GM23338 (cell line): ENCODE results near the gene GNAO1. TPM values are rescaled to one million over a fixed set of nuclear protein-coding genes. Genes with fewer than 3 reads are reported as not detected.

Experiments
- ATAC-seq: fragments of 200-7000 bp; cut with Tn5 transposase; 3 replicates; pipeline ENCODE4 v1.9.1; 2020
- DNase-seq: peaks from one replicate; pipeline ENCODE4 v3.0.0-alpha.2; 2015; ENCODE audit warnings: low spot score
- H2AFZ ChIP-seq: fragments of 200-600 bp; sonication (generic); 2 replicates; pipeline ENCODE4 v1.8.0; 2016; ENCODE audit warnings: antibody characterized with exemption, mild to moderate bottlenecking, moderate library complexity
- H3F3A ChIP-seq: fragments of 200-600 bp; sonication (generic); replicated peaks from 2 replicates; pipeline ENCODE4 v1.8.0; 2017; ENCODE audit warnings: antibody characterized with exemption, mixed run types, low read depth
- H3K27ac ChIP-seq: fragments of 200-600 bp; sonication (generic); 2 replicates; pipeline ENCODE4 v1.6.1; 2016; ENCODE audit warnings: low read depth
- H3K27me3 ChIP-seq: fragments of 200-600 bp; sonication (generic); 2 replicates; pipeline ENCODE4 v1.8.0; 2016; ENCODE audit warnings: mild to moderate bottlenecking, mixed run types, moderate library complexity; ENCODE audit not compliant: insufficient read depth
- H3K36me3 ChIP-seq: fragments of 200-600 bp; sonication (generic); 2 replicates; pipeline ENCODE4 v1.8.0; 2016; ENCODE audit warnings: mild to moderate bottlenecking; ENCODE audit not compliant: insufficient read depth
- H3K4me1 ChIP-seq: fragments of 200-600 bp; sonication (generic); 2 replicates; pipeline ENCODE4 v1.8.0; 2016; ENCODE audit warnings: mild to moderate bottlenecking, moderate library complexity; ENCODE audit not compliant: insufficient read depth
- H3K4me2 ChIP-seq: fragments of 200-600 bp; sonication (generic); 2 replicates; pipeline ENCODE4 v1.7.1; 2017; ENCODE audit warnings: mixed run types
- H3K4me3 ChIP-seq: fragments of 200-600 bp; sonication (generic); 2 replicates; pipeline ENCODE4 v1.6.1; 2016; ENCODE audit warnings: mixed run types
- H3K79me2 ChIP-seq: fragments of 200-600 bp; sonication (generic); replicated peaks from 2 replicates; pipeline ENCODE4 v1.8.0; 2017; ENCODE audit warnings: mild to moderate bottlenecking; ENCODE audit not compliant: insufficient read depth
- H3K9me2 ChIP-seq: fragments of 200-600 bp; sonication (generic); 2 replicates; pipeline ENCODE4 v1.8.0; 2017; ENCODE audit not compliant: insufficient read depth
- H4K20me1 ChIP-seq: fragments of 200-600 bp; sonication (generic); replicated peaks from 2 replicates; pipeline ENCODE4 v1.8.0; 2017; ENCODE audit warnings: mild to moderate bottlenecking; ENCODE audit not compliant: insufficient read depth
- H3K27ac Mint-ChIP-seq: 2 replicates; pipeline ENCODE4 v1.8.0; 2020; ENCODE audit warnings: inconsistent platforms, mild to moderate bottlenecking, moderate library complexity, mixed read lengths
- H3K27me3 Mint-ChIP-seq: 3 replicates; pipeline ENCODE4 v1.8.0; 2022; ENCODE audit warnings: low read depth, mild to moderate bottlenecking, moderate library complexity, mixed read lengths, inconsistent platforms; ENCODE audit not compliant: insufficient read depth, poor library complexity
- H3K36me3 Mint-ChIP-seq: 3 replicates; pipeline ENCODE4 v1.8.0; 2021; ENCODE audit warnings: low read depth, mild to moderate bottlenecking, inconsistent platforms, moderate library complexity, mixed read lengths
- H3K4me1 Mint-ChIP-seq: 3 replicates; pipeline ENCODE4 v1.8.0; 2020; ENCODE audit warnings: mild to moderate bottlenecking, inconsistent platforms, mixed read lengths
- H3K4me3 Mint-ChIP-seq: 3 replicates; pipeline ENCODE4 v1.8.0; 2021; ENCODE audit warnings: moderate library complexity, mild to moderate bottlenecking, inconsistent platforms, mixed read lengths
- H3K9me3 Mint-ChIP-seq: 3 replicates; pipeline ENCODE4 v1.8.0; 2020; ENCODE audit warnings: moderate library complexity, mild to moderate bottlenecking, inconsistent platforms, mixed read lengths
- CREB1 ChIP-seq: fragments of 250-450 bp; sonication (Bioruptor Pico); IDR thresholded peaks from 2 replicates; pipeline ENCODE4 v1.5.0; 2020; ENCODE audit warnings: low read depth, mild to moderate bottlenecking, moderate library complexity
- EZH2 ChIP-seq: fragments of 200-600 bp; sonication (generic); IDR thresholded peaks from one replicate; pipeline ENCODE4 v1.8.0; 2017; ENCODE audit warnings: antibody characterized with exemption, mild to moderate bottlenecking, low read depth; ENCODE audit not compliant: unreplicated experiment
- EZH2phosphoT487 ChIP-seq: fragments of 200-600 bp; sonication (generic); IDR thresholded peaks from one replicate; pipeline ENCODE4 v1.8.1; 2018; ENCODE audit warnings: antibody characterized with exemption; ENCODE audit not compliant: unreplicated experiment
- JUNB ChIP-seq: IDR thresholded peaks from one replicate; pipeline ENCODE4 v1.6.1; 2016; ENCODE audit warnings: antibody characterized with exemption; ENCODE audit not compliant: unreplicated experiment
- STAT1 ChIP-seq: IDR thresholded peaks from one replicate; pipeline ENCODE4 v1.6.1; 2016; ENCODE audit warnings: antibody characterized with exemption; ENCODE audit not compliant: unreplicated experiment
- polyA plus RNA-seq: library from polyadenylated mRNA; unstranded; fragments of >200 nt; fragmentation: Nextera tagmentation; extraction: Ambion mirVana; gene quantifications from 2 replicates; pipeline ENCODE4 v1.2.1, GENCODE V29; 2016
- total RNA-seq: library from RNA; depleted of rRNA; stranded (reverse); fragments of >200 nt; shearing (Covaris generic); gene quantifications from 2 replicates; pipeline ENCODE4 v1.2.3, GENCODE V29; 2014
- TF ChIP-seq, protein P1 (sequence below): fragments of 250-450 bp; sonication (Bioruptor Pico); IDR thresholded peaks from 2 replicates; pipeline ENCODE4 v1.5.0; 2020; ENCODE audit warnings: mild to moderate bottlenecking, moderate library complexity
- TF ChIP-seq, protein P2 (sequence below): IDR thresholded peaks from 2 replicates; pipeline ENCODE4 v1.6.1; 2016; ENCODE audit warnings: antibody characterized with exemption
- TF ChIP-seq, protein P3 (sequence below): IDR thresholded peaks from one replicate; pipeline ENCODE4 v1.6.1; 2018; ENCODE audit warnings: antibody characterized with exemption; ENCODE audit not compliant: unreplicated experiment

GNAO1 gene
- total and polyA plus RNA-seq, 2 experiments from 2014 or later: 6.5 to 24.8 TPM

DNA sequence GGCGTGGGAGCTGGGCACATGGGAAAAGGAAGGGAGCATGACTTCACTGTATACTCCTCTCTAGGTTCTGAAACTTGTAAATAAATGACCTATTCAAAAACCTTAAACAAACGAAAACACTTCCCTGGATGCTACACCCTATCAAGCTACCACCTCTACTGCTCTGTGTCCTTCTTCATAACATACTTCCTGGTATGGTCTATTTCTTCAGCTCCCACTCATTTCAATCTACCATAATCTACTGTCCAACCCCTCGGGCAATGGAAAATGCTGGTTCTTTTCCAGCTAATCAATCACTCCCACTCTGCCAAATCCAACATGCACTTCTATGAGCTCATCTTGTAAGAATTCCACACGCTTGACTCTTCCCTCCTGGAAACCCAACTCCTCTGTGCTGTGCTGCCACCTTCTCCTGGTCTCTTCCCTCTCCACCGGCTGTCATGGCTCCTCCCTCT is 191.6 kb downstream of the GNAO1 start:
- H3K4me3 Mint-ChIP-seq: no peak overlapping the region

More for the DNA sequence above, 191.6 kb downstream of the GNAO1 start:
- H3K4me3 ChIP-seq: no peak overlapping the region
- TF ChIP-seq CREB1 (CRISPR knock-in tag) (no peak), EZH2phosphoT487 (no peak), EZH2 (no peak), STAT1 (no peak), JUNB (no peak)
- TF ChIP-seq, protein P1, sequence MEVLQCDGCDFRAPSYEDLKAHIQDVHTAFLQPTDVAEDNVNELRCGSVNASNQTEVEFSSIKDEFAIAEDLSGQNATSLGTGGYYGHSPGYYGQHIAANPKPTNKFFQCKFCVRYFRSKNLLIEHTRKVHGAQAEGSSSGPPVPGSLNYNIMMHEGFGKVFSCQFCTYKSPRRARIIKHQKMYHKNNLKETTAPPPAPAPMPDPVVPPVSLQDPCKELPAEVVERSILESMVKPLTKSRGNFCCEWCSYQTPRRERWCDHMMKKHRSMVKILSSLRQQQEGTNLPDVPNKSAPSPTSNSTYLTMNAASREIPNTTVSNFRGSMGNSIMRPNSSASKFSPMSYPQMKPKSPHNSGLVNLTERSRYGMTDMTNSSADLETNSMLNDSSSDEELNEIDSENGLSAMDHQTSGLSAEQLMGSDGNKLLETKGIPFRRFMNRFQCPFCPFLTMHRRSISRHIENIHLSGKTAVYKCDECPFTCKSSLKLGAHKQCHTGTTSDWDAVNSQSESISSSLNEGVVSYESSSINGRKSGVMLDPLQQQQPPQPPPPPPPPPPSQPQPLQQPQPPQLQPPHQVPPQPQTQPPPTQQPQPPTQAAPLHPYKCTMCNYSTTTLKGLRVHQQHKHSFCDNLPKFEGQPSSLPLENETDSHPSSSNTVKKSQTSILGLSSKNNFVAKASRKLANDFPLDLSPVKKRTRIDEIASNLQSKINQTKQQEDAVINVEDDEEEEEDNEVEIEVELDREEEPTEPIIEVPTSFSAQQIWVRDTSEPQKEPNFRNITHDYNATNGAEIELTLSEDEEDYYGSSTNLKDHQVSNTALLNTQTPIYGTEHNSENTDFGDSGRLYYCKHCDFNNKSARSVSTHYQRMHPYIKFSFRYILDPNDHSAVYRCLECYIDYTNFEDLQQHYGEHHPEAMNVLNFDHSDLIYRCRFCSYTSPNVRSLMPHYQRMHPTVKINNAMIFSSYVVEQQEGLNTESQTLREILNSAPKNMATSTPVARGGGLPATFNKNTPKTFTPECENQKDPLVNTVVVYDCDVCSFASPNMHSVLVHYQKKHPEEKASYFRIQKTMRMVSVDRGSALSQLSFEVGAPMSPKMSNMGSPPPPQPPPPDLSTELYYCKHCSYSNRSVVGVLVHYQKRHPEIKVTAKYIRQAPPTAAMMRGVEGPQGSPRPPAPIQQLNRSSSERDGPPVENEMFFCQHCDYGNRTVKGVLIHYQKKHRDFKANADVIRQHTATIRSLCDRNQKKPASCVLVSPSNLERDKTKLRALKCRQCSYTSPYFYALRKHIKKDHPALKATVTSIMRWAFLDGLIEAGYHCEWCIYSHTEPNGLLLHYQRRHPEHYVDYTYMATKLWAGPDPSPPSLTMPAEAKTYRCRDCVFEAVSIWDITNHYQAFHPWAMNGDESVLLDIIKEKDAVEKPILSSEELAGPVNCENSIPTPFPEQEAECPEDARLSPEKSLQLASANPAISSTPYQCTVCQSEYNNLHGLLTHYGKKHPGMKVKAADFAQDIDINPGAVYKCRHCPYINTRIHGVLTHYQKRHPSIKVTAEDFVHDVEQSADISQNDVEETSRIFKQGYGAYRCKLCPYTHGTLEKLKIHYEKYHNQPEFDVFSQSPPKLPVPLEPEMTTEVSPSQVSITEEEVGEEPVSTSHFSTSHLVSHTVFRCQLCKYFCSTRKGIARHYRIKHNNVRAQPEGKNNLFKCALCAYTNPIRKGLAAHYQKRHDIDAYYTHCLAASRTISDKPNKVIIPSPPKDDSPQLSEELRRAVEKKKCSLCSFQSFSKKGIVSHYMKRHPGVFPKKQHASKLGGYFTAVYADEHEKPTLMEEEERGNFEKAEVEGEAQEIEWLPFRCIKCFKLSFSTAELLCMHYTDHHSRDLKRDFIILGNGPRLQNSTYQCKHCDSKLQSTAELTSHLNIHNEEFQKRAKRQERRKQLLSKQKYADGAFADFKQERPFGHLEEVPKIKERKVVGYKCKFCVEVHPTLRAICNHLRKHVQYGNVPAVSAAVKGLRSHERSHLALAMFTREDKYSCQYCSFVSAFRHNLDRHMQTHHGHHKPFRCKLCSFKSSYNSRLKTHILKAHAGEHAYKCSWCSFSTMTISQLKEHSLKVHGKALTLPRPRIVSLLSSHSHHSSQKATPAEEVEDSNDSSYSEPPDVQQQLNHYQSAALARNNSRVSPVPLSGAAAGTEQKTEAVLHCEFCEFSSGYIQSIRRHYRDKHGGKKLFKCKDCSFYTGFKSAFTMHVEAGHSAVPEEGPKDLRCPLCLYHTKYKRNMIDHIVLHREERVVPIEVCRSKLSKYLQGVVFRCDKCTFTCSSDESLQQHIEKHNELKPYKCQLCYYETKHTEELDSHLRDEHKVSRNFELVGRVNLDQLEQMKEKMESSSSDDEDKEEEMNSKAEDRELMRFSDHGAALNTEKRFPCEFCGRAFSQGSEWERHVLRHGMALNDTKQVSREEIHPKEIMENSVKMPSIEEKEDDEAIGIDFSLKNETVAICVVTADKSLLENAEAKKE (CRISPR knock-in tag): no peak
- TF ChIP-seq, protein P2, sequence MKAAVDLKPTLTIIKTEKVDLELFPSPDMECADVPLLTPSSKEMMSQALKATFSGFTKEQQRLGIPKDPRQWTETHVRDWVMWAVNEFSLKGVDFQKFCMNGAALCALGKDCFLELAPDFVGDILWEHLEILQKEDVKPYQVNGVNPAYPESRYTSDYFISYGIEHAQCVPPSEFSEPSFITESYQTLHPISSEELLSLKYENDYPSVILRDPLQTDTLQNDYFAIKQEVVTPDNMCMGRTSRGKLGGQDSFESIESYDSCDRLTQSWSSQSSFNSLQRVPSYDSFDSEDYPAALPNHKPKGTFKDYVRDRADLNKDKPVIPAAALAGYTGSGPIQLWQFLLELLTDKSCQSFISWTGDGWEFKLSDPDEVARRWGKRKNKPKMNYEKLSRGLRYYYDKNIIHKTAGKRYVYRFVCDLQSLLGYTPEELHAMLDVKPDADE: no peak
- TF ChIP-seq, protein P3, sequence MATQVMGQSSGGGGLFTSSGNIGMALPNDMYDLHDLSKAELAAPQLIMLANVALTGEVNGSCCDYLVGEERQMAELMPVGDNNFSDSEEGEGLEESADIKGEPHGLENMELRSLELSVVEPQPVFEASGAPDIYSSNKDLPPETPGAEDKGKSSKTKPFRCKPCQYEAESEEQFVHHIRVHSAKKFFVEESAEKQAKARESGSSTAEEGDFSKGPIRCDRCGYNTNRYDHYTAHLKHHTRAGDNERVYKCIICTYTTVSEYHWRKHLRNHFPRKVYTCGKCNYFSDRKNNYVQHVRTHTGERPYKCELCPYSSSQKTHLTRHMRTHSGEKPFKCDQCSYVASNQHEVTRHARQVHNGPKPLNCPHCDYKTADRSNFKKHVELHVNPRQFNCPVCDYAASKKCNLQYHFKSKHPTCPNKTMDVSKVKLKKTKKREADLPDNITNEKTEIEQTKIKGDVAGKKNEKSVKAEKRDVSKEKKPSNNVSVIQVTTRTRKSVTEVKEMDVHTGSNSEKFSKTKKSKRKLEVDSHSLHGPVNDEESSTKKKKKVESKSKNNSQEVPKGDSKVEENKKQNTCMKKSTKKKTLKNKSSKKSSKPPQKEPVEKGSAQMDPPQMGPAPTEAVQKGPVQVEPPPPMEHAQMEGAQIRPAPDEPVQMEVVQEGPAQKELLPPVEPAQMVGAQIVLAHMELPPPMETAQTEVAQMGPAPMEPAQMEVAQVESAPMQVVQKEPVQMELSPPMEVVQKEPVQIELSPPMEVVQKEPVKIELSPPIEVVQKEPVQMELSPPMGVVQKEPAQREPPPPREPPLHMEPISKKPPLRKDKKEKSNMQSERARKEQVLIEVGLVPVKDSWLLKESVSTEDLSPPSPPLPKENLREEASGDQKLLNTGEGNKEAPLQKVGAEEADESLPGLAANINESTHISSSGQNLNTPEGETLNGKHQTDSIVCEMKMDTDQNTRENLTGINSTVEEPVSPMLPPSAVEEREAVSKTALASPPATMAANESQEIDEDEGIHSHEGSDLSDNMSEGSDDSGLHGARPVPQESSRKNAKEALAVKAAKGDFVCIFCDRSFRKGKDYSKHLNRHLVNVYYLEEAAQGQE: no peak
- H3K4me2 ChIP-seq: no peak overlapping the region
- peaks cover 17% of the 10 kb centered on the region for H3K36me3 ChIP-seq
- no peak overlapping the region for H3K27ac Mint-ChIP-seq
- 0 out of 2 replicates have a peak, but pooled peaks cover 3% of the 10 kb centered on the region for H3K9me2 ChIP-seq
- no peak for DNase-seq
- H3K36me3 Mint-ChIP-seq: peaks cover 71% of the 10 kb centered on the region
- no peaks in the 10 kb centered on the region for H3K4me1 ChIP-seq
- no peaks in the 10 kb centered on the region for H3K79me2 ChIP-seq
- H3K4me1 Mint-ChIP-seq: no peaks in the 10 kb centered on the region
- no peaks in the 10 kb centered on the region for H3K27me3 Mint-ChIP-seq
- ATAC-seq: no peak
- H4K20me1 ChIP-seq: no peaks in the 10 kb centered on the region
- H3K27ac ChIP-seq: no peak overlapping the region
- no peaks in the 10 kb centered on the region for H3K27me3 ChIP-seq
- H2AFZ ChIP-seq: no peak overlapping the region
- H3F3A ChIP-seq: no peaks in the 10 kb centered on the region
- peaks cover 33% of the 10 kb centered on the region for H3K9me3 Mint-ChIP-seq
